H1 (cell line): ENCODE data around the gene CCL23. TPM values are rescaled to one million over a fixed set of nuclear protein-coding genes. Genes with fewer than 3 reads are reported as not detected.

Experiments used
- CTCF ChIA-PET: fragments of 300-600 bp; sonication (Branson Sonifier 250); formaldehyde crosslinking; loops from one replicate; lab custom pipeline; 2021; ENCODE audit not compliant: partially characterized antibody; lab: Charles Lee
- POLR2A ChIA-PET: fragments of 300-600 bp; sonication (Branson Sonifier 250); formaldehyde crosslinking; loops from one replicate; lab custom pipeline; 2021; ENCODE audit warnings: inconsistent platforms; ENCODE audit not compliant: partially characterized antibody; lab: Charles Lee
- DNase-seq, 2 experiments: peaks; one replicate each; pipeline versions ENCODE4 v3.0.0 to v3.0.0-alpha.2; 2010 to 2022; ENCODE audit warnings: low spot score in 2 of 2, low read depth in 1 of 2, mixed read lengths in 1 of 2
- FAIRE-seq: peaks from 2 replicates; lab custom pipeline; 2011; peaks lifted over from hg19 to GRCh38; lab: Jason Lieb, UNC
- H2AFZ ChIP-seq: 2 replicates; pipeline ENCODE4 v1.8.1; 2012; ENCODE audit warnings: low read length, inconsistent platforms
- H2AK5ac ChIP-seq: 2 replicates; pipeline ENCODE4 v1.6.1; 2013; ENCODE audit warnings: low read depth, low read length
- H2BK120ac ChIP-seq: replicated peaks from 2 replicates; pipeline ENCODE3; 2013; ENCODE audit warnings: low read depth, low read length, inconsistent platforms
- H2BK12ac ChIP-seq: 2 replicates; pipeline ENCODE4 v1.6.1; 2013; ENCODE audit warnings: low read depth, low read length
- H2BK15ac ChIP-seq: 2 replicates; pipeline ENCODE4 v1.6.1; 2013; ENCODE audit warnings: low read length
- H2BK20ac ChIP-seq: 2 replicates; pipeline ENCODE4 v1.6.1; 2013; ENCODE audit warnings: low read length
- H2BK5ac ChIP-seq: 2 replicates; pipeline ENCODE4 v1.6.1; 2013; ENCODE audit warnings: low read depth, low read length
- H3K14ac ChIP-seq: 2 replicates; pipeline ENCODE4 v1.6.1; 2013; ENCODE audit warnings: inconsistent platforms; ENCODE audit not compliant: insufficient read length
- H3K18ac ChIP-seq: 2 replicates; pipeline ENCODE4 v1.6.1; 2013; ENCODE audit warnings: low read length; ENCODE audit errors: extremely low read depth
- H3K23ac ChIP-seq: 2 replicates; pipeline ENCODE4 v1.6.1; 2013; ENCODE audit warnings: inconsistent platforms; ENCODE audit not compliant: insufficient read length
- H3K23me2 ChIP-seq: 2 replicates; pipeline ENCODE4 v1.6.1; 2013; ENCODE audit warnings: low read depth, low read length
- H3K27ac ChIP-seq: 2 replicates; pipeline ENCODE4 v1.6.1; 2011; ENCODE audit warnings: low read depth, low read length, inconsistent platforms
- H3K27me3 ChIP-seq, 4 experiments: replicated peaks in 1 of 4; 1 replicate in 1 of 4; 2 replicates in 3 of 4; pipeline versions ENCODE4 v1.6.1 to v1.8.1; 2011 to 2013; ENCODE audit warnings: low read length in 3 of 4, mild to moderate bottlenecking in 3 of 4, inconsistent platforms in 2 of 4, mixed read lengths in 2 of 4, moderate library complexity in 1 of 4; ENCODE audit not compliant: control insufficient read depth in 3 of 4, insufficient read depth in 3 of 4; ENCODE audit errors: extremely low read depth in 1 of 4
- H3K36me3 ChIP-seq, 4 experiments: 2 replicates each; pipeline versions ENCODE4 v1.6.1 to v1.8.1; 2011 to 2013; ENCODE audit warnings: mild to moderate bottlenecking in 4 of 4, low read length in 3 of 4, moderate library complexity in 2 of 4, control low read depth in 1 of 4, inconsistent platforms in 1 of 4; ENCODE audit not compliant: insufficient read depth in 4 of 4, control insufficient read depth in 2 of 4
- H3K4ac ChIP-seq: replicated peaks from 2 replicates; pipeline ENCODE3; 2013; ENCODE audit warnings: low read length, low read depth, mixed read lengths, inconsistent platforms; ENCODE audit not compliant: insufficient read length
- H3K4me1 ChIP-seq, 4 experiments: replicated peaks in 1 of 4; 1 replicate in 1 of 4; 2 replicates in 3 of 4; pipeline versions ENCODE4 v1.6.1 to v1.8.1; 2011 to 2013; ENCODE audit warnings: low read length in 3 of 4, inconsistent platforms in 2 of 4, mixed read lengths in 1 of 4; ENCODE audit not compliant: insufficient read depth in 4 of 4, control insufficient read depth in 3 of 4
- H3K4me2 ChIP-seq, 2 experiments: 2 replicates each; pipeline versions ENCODE4 v1.6.1 to v1.8.1; 2011 to 2013; ENCODE audit warnings: low read depth in 2 of 2, low read length in 2 of 2, control low read depth in 1 of 2, inconsistent platforms in 1 of 2, mild to moderate bottlenecking in 1 of 2; ENCODE audit not compliant: insufficient read depth in 1 of 2
- H3K4me3 ChIP-seq, 4 experiments: fragments of 200-600, 300-600 bp in 1 of 4; sonication (generic), shearing (Covaris generic), sonication (Bioruptor Twin) in 1 of 4; 2 replicates each; pipeline versions ENCODE4 v1.5.1 to v1.8.1; 2011 to 2016; ENCODE audit warnings: low read length in 4 of 4, low read depth in 3 of 4, control low read depth in 2 of 4, inconsistent platforms in 2 of 4, mild to moderate bottlenecking in 2 of 4, mixed read lengths in 1 of 4, moderate library complexity in 1 of 4; ENCODE audit not compliant: insufficient read depth in 2 of 4; ENCODE audit errors: extremely low read depth in 1 of 4
- H3K56ac ChIP-seq: replicated peaks from 2 replicates; pipeline ENCODE3; 2013; ENCODE audit warnings: low read depth, mild to moderate bottlenecking, mixed read lengths, low read length, inconsistent platforms; ENCODE audit not compliant: insufficient read length
- H3K79me1 ChIP-seq: 2 replicates; pipeline ENCODE4 v1.6.1; 2013; ENCODE audit warnings: low read depth, low read length, control low read depth
- H3K79me2 ChIP-seq, 2 experiments: 2 replicates each; pipeline versions ENCODE4 v1.6.1 to v1.8.1; 2012 to 2013; ENCODE audit warnings: low read length in 2 of 2, mild to moderate bottlenecking in 2 of 2, inconsistent platforms in 1 of 2; ENCODE audit not compliant: insufficient read depth in 2 of 2, control insufficient read depth in 1 of 2
- H3K9ac ChIP-seq, 4 experiments: replicated peaks in 1 of 4; 1 replicate in 1 of 4; 2 replicates in 3 of 4; pipeline versions ENCODE4 v1.6.1 to v1.8.1; 2011 to 2013; ENCODE audit warnings: low read depth in 3 of 4, low read length in 3 of 4, control low read depth in 2 of 4, mild to moderate bottlenecking in 2 of 4, moderate library complexity in 2 of 4, inconsistent platforms in 1 of 4; ENCODE audit errors: extremely low read depth in 1 of 4
- H3K9me3 ChIP-seq, 2 experiments: 2 replicates each; pipeline versions ENCODE4 v1.6.1 to v1.8.1; 2012 to 2013; ENCODE audit warnings: mild to moderate bottlenecking in 2 of 2, moderate library complexity in 2 of 2, control low read depth in 1 of 2, inconsistent platforms in 1 of 2, low read depth in 1 of 2, low read length in 1 of 2, mixed read lengths in 1 of 2; ENCODE audit not compliant: insufficient read depth in 2 of 2
- H4K20me1 ChIP-seq, 2 experiments: replicated peaks in 1 of 2; 2 replicates each; pipeline versions ENCODE3 to v1.8.1; 2011 to 2013; ENCODE audit warnings: inconsistent platforms in 2 of 2, low read length in 2 of 2, mild to moderate bottlenecking in 1 of 2; ENCODE audit not compliant: insufficient read depth in 2 of 2, control insufficient read depth in 1 of 2
- H4K5ac ChIP-seq: 2 replicates; pipeline ENCODE4 v1.6.1; 2013; ENCODE audit warnings: low read length, low read depth, mixed read lengths, inconsistent platforms; ENCODE audit not compliant: insufficient read length
- H4K8ac ChIP-seq: 2 replicates; pipeline ENCODE4 v1.8.0; 2013; ENCODE audit warnings: mild to moderate bottlenecking, moderate library complexity, low read length, inconsistent platforms; ENCODE audit not compliant: insufficient read depth; ENCODE audit errors: extremely low read depth
- H4K91ac ChIP-seq: replicated peaks from 2 replicates; pipeline ENCODE3; 2013; ENCODE audit warnings: low read length, mixed read lengths, inconsistent platforms; ENCODE audit not compliant: insufficient read length
- CHD2 ChIP-seq: IDR thresholded peaks from 2 replicates; pipeline ENCODE4 v1.6.1; 2012; ENCODE audit warnings: low read length, improper control_type of control experiment
- CREB1 ChIP-seq: IDR thresholded peaks from 2 replicates; pipeline ENCODE4 v1.6.1; 2012; ENCODE audit warnings: inconsistent platforms
- CTBP2 ChIP-seq: IDR thresholded peaks from 2 replicates; pipeline ENCODE4 v1.7.0; 2011; ENCODE audit warnings: borderline replicate concordance, mild to moderate bottlenecking, moderate library complexity, mixed read lengths, low read length; ENCODE audit not compliant: insufficient read depth, insufficient read length
- EZH2 ChIP-seq: fragments of 200-600 bp; sonication (generic); IDR thresholded peaks from 2 replicates; pipeline ENCODE4 v1.7.1; 2012; ENCODE audit warnings: low read depth, mild to moderate bottlenecking, moderate library complexity, low read length, inconsistent platforms; ENCODE audit not compliant: severe bottlenecking
- GTF2F1 ChIP-seq: IDR thresholded peaks from 2 replicates; pipeline ENCODE4 v1.6.1; 2012; ENCODE audit warnings: low read depth, low read length, improper control_type of control experiment, borderline replicate concordance
- KDM5A ChIP-seq: fragments of 200-600 bp; IDR thresholded peaks from 2 replicates; pipeline ENCODE4 v1.7.1; 2012; ENCODE audit warnings: mild to moderate bottlenecking, low read length, inconsistent platforms, mixed read lengths
- NANOG ChIP-seq: IDR thresholded peaks from 2 replicates; pipeline ENCODE4 v1.6.1; 2011; ENCODE audit warnings: low read length, low read depth, mild to moderate bottlenecking, inconsistent platforms; ENCODE audit not compliant: insufficient read depth, poor library complexity, severe bottlenecking
- NRF1 ChIP-seq: IDR thresholded peaks from 2 replicates; pipeline ENCODE4 v1.6.1; 2011; ENCODE audit warnings: mild to moderate bottlenecking, low read depth, low read length, improper control_type of control experiment
- RBBP5 ChIP-seq: IDR thresholded peaks from 2 replicates; pipeline ENCODE4 v1.7.1; 2012; ENCODE audit warnings: low read depth, mild to moderate bottlenecking, inconsistent platforms, low read length, moderate library complexity, borderline replicate concordance
- SP1 ChIP-seq: IDR thresholded peaks from 2 replicates; pipeline ENCODE4 v1.6.1; 2011; ENCODE audit warnings: low read depth, low read length
- SP4 ChIP-seq: IDR thresholded peaks from 2 replicates; pipeline ENCODE4 v1.6.1; 2012; ENCODE audit warnings: low read length, inconsistent platforms
- SUZ12 ChIP-seq: fragments of 200-600 bp; sonication (generic); IDR thresholded peaks from 2 replicates; pipeline ENCODE4 v1.6.1; 2012; ENCODE audit warnings: mild to moderate bottlenecking, inconsistent platforms, low read length, moderate library complexity, mixed read lengths
- TAF1 ChIP-seq: IDR thresholded peaks from 2 replicates; pipeline ENCODE4 v1.6.1; 2011; ENCODE audit warnings: mild to moderate bottlenecking, low read depth, low read length
- TCF12 ChIP-seq: IDR thresholded peaks from 2 replicates; pipeline ENCODE4 v1.6.1; 2011; ENCODE audit warnings: low read depth, mild to moderate bottlenecking, low read length
- WGBS, 2 experiments: shearing (Covaris generic) in 1 of 2; methylation state at CpG; one replicate each; pipeline versions ENCODE4 v1.1.6 to v1.1.7; 2013 to 2015; ENCODE audit warnings: low lambda C conversion rate in 2 of 2, mixed read lengths in 2 of 2, inconsistent platforms in 1 of 2, low coverage in 1 of 2, missing lambda C conversion rate in 1 of 2; ENCODE audit not compliant: insufficient replicate concordance in 2 of 2, insufficient coverage in 1 of 2, insufficient read length in 1 of 2; ENCODE audit errors: extremely low coverage in 1 of 2, missing lambda C conversion rate in 1 of 2; 5-methylcytosine and 5-hydroxymethylcytosine counted together
- polyA plus RNA-seq, 7 experiments: library from polyadenylated mRNA; depleted of rRNA in 3 of 7; stranded (reverse) in 5 of 7; unstranded in 2 of 7; fragments of >200 nt in 5 of 7; fragments of 200-250 nt in 2 of 7; gene quantifications; 1 replicate in 5 of 7; 2 replicates in 1 of 7; 4 replicates in 1 of 7; pipeline versions ENCODE4 v1.2.1 to v1.2.3, GENCODE V29; 2011 to 2013; ENCODE audit warnings: missing spikeins in 2 of 7, mixed read lengths in 2 of 7
- total RNA-seq: library from RNA; stranded (reverse); fragmentation: NEBNext Ultra II Directional; extraction: Animal tissue kit (Norgen Biotek cat#: 25700); gene quantifications from 2 replicates; pipeline ENCODE4 v1.2.1, GENCODE V29; 2021

CCL23 gene
- total and polyA plus RNA-seq, 2 of the 8 experiments (the other 6 are each of a cell fraction or from before 2014, with no cell fraction given), result not detected

DNA sequence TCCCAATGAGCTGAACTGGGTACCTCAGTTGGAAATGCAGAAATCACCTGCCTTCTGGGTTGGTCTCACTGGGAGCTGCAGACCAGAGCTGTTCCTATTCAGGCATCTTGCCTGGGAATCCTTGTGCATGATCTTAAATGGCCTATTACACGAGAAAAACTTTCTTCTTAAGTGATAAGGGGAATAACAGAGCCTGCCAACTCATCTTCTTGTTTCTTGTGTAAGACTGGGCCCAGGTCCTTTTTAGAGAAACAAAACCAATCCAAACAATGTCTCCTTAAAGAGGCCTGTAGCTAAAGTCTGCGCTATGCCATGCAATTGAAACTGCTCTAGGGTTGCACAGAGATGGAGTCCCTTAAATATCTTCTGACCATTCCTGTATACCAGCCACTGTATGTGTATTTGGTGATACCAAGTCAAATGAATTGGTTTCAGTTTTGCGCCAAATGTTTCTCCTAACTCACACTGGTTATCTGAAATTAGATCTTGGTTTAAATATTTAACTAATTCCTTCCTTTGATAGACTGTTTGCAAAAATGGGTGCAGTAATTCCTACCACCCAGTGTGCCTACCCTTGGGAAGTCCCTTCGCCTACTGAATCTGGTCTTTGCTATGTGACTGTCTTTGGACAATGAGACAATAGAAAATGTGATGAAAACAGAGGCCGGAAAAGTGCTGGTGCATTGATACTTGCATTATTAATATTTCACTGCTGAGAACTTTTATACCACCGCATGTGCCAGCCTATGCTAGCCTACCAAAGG, 6.5 kb upstream of the CCL23 start:
- POLR2A ChIA-PET, result no interaction called here
- 83% methylated on average over 6 of the region's 6 CpGs; no CpG with 5 or more reads in 1 of the 2 experiments for WGBS, 2 experiments
- TF ChIP-seq SUZ12, result no peak
- no peak for TF ChIP-seq CHD2
- TF ChIP-seq SP4, result no peak
- TF ChIP-seq GTF2F1, result no peak
- no peak for TF ChIP-seq NRF1
- no peak for TF ChIP-seq TAF1
- TF ChIP-seq KDM5A, result no peak
- no peak for TF ChIP-seq TCF12
- no peak for TF ChIP-seq CREB1
- no peak for TF ChIP-seq CTBP2
- no peak for TF ChIP-seq RBBP5
- TF ChIP-seq NANOG, result no peak
- no peak for TF ChIP-seq SP1
- TF ChIP-seq EZH2, result no peak

More for the DNA sequence above, 6.5 kb upstream of the CCL23 start:
- no peak overlapping the region for H2BK120ac ChIP-seq
- no peaks in the 10 kb centered on the region for H3K27me3 ChIP-seq
- no peak overlapping the region for H3K4ac ChIP-seq
- no peak for DNase-seq
- H3K4me2 ChIP-seq, result no peak overlapping the region
- H4K20me1 ChIP-seq, result no peaks in the 10 kb centered on the region
- no peaks in the 10 kb centered on the region for H3K36me3 ChIP-seq
- H3K23me2 ChIP-seq, result peaks cover under 1% of the 10 kb centered on the region; the same call in 1 of the 2 replicates
- no peak overlapping the region for H3K14ac ChIP-seq
- H2BK15ac ChIP-seq, result no peak overlapping the region
- CTCF ChIA-PET, result interaction anchor here (1.4 to 1.6 kb wide), 2 partner anchors 14 to 49 kb away, joined by 3 to 5 read pairs; no protein-coding TSS in a partner anchor
- H3K18ac ChIP-seq, result no peak overlapping the region
- no peak for FAIRE-seq
- H2BK20ac ChIP-seq, result no peak overlapping the region
- H3K23ac ChIP-seq, result no peak overlapping the region
- H2AFZ ChIP-seq, result no peak overlapping the region
- peaks cover 0 to 3% of the 10 kb centered on the region in 2 experiments; a peak in 1 of 4 replicates for H3K9me3 ChIP-seq
- no peaks in the 10 kb centered on the region for H3K79me2 ChIP-seq
- no peak overlapping the region for H2AK5ac ChIP-seq
- no peak overlapping the region for H2BK12ac ChIP-seq
- H3K9ac ChIP-seq, result no peak overlapping the region
- no peak overlapping the region for H4K5ac ChIP-seq
- no peak overlapping the region for H4K8ac ChIP-seq
- H3K79me1 ChIP-seq, result no peaks in the 10 kb centered on the region
- H4K91ac ChIP-seq, result no peak overlapping the region
- H2BK5ac ChIP-seq, result no peak overlapping the region
- no peak overlapping the region for H3K4me3 ChIP-seq
- H3K56ac ChIP-seq, result no peak overlapping the region
- no peaks in the 10 kb centered on the region for H3K4me1 ChIP-seq
- no peak overlapping the region for H3K27ac ChIP-seq
